NOMO-1 treated with dmso at 0.1 percent for 144 hours (cell line): ENCODE data around the gene OLA1.

Experiments used
- DNase-seq: peaks from one replicate; lab custom pipeline; 2025; ENCODE audit not compliant: unreplicated experiment; lab: John Stamatoyannopoulos, UW

OLA1 gene

GRCh38 chr2:174070281-174070680 is 178.1 kb downstream of the OLA1 start:
- no peak for DNase-seq

- DNase-seq = no peak
Measured at GRCh38 chr2:174067815-174068214, 180.5 kb downstream of the OLA1 start.

DNA sequence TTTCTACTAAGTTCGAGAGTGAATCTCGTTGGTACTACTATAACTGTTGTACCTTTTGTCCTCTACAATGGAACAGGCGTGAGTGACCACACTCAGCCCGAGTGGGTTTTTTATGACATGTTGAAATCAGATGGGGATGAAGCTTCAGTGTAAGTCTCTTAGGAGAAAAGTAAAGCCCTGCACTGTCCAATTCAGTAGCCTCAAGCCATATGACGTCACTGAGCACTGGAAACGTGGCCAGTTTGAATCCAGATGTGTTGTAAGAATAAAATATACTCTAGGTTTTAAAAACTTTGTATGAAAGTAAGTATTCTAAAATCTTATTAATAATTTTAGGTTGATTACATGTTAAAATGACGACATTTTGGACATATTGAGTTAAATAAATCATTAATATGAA is 181.5 kb downstream of the OLA1 start:
- no peak for DNase-seq

DNA sequence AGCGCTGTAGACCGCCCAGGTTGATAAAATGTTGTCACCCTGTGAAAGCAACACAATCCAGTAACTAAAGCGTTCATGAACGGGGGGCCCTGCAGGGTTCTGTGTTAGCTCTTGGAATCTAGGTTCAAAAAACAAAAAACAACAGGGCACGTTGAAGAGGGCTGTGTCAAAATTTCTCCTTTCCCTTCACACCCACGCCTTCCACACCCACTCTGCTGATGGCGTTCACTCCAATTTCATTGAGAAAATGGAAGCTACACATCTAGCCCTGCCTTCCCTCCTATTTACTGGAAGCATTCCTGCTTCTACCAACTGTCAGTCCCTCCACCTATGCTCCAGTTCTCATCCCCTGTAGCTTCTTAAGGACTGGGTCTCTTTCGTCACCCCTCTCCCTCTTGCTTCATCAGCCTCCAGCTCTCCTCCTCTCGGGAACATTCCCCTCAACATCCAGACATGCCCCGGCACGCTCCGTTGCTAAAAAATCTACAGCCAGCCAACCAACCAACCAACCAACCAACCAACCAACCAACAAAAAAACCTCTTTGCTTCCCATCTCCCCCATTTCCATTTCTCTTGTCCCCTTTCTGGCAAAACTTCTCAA is 184.7 kb downstream of the OLA1 start:
- DNase-seq = no peak

DNA sequence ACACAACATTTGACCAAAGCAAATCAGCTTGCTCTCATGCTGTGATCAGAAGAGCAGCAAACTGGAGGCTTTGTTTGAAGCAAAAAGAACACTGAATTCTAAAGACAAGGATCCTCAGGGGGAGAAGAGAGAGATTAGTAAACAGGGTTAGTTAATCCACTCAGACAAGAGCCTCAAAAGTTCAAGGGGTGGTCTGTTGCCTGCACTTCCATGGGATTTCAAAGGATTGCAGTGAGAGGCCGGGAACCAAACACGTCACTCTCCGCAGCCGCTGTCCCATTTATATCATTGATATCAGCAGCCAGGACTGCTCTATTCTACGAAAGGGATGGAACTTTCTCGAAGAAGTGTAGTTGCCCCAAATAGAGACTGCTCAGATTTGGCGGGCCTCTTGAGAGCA is 185.4 kb downstream of the OLA1 start:
- no peak for DNase-seq

DNA sequence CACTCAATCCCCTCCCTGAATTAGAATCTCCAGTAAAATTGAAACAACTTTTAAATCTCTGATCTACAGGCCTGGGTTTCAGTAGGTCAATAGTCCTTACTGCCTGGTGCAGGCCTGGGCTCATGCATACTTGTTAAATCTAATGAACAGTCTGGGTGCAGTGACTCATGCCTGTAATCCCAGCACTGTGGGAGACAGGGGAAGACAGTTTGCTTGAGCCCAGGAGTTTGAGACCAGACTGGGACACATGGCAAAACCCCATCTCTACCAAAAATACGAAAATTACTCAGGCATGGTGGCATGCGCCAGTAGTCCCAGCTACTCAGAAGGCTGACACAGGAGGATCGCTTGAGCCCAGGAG is 188.5 kb downstream of the OLA1 start:
- peak; percentile 50 for DNase-seq

- DNase-seq = peak; percentile 50
Measured at GRCh38 chr2:174059178-174059883, 189.0 kb downstream of the OLA1 start.

DNA sequence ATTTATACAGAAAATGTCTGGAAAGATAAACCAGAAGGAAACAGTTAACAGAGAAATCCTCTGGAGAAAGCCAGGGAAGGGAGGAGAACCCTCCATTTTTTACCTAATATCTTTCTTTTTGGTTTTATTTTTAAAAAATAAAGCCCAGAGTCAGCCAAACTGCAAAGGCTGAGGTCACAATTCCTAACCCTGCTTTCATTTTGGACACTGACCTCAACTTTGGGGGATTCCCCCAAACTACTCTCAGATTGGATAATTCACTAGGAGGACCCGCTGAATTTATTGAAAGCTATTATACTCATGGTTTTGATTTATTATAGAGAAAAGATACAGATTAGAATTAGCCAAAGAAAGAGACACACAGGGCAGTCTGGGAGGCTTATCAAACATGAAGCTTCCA is 189.9 kb downstream of the OLA1 start:
- no peak for DNase-seq

- no peak for DNase-seq
Measured at GRCh38 chr2:174058026-174058425, 190.3 kb downstream of the OLA1 start.

GRCh38 chr2:174054926-174055325 is 193.4 kb downstream of the OLA1 start:
- DNase-seq = no peak

- no peak for DNase-seq
Measured at GRCh38 chr2:174053355-174054151, 194.8 kb downstream of the OLA1 start.

DNA sequence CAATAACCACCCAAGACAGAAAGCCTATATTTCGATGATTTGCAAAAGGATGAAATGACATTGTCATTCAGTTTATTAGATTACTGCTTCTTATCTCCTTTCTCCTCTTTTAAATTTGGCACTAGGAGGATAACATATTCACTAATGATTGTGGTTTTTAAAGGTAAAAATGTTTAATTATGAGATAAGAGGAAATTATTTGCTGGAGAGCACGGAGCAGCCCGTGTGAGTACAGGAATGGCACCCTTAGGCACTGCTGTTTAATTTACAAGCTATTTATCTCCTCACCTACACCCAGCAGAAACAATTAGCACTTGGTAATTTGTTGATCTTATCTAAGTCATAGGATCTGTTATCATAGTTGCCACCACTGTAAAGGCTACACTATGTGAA is 195.8 kb downstream of the OLA1 start:
- no peak for DNase-seq

DNA sequence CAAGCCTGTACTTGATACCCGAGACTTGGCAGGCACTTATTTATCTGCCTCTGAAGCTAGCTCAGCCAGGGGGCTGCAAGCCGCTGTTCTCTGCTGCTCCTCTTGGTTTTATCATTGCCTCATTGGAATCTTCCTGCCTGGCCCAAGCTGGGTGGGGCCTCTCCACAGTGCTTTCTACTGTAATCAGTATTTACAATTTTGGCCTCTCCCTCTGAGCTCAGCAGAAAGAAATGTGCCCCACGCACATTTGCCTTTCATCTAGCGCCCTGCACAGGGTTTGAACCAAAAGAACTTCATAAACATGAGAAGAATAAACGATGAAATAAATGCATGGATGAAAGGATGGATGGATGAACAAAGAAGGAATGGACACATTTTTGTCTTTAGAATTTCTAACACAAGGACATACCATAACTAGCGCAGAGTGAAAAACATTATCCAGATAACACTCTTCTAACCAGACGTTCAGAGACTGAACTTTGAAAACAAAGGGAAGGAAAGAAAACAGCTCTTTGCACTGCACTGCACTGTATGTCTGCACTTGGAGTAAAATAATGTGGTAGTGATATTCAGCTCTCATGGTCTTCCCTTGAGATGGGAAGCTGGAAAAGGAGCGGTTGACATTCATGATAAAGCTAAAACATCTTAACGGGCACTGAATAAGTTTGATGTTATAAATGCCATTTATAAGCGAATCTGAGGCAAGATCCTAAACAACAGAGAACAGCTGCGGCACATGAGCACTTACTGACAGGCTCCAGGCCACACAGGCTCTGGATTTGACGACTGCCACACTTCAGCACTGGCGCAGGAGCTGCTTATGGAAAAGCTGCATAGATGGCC is 196.4 kb downstream of the OLA1 start:
- DNase-seq = no peak

GRCh38 chr2:174051068-174051467 is 197.3 kb downstream of the OLA1 start:
- no peak for DNase-seq

GRCh38 chr2:174049895-174050294 is 198.4 kb downstream of the OLA1 start:
- no peak for DNase-seq

GRCh38 chr2:174048243-174048642 is 200.1 kb downstream of the OLA1 start:
- no peak for DNase-seq

DNA sequence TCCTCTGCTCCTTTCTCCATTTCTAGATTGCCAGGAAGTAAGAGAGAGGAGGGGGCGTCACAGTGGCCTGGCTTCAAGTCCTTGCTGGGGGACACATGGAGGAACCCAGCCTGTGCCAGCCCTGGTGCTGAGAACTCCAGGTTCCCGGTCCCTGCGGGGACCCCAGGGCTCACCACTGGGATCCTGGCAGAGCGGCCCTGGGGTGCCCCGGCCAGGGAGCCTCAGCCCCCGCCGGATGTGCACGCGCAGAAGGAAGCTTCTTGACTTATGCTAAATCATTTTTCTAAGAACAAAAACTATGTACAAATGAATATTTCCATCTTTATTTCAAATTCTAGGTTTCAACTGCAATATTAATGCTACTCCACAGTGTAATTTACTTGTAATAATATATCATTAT is 200.6 kb downstream of the OLA1 start:
- DNase-seq = no peak

DNA sequence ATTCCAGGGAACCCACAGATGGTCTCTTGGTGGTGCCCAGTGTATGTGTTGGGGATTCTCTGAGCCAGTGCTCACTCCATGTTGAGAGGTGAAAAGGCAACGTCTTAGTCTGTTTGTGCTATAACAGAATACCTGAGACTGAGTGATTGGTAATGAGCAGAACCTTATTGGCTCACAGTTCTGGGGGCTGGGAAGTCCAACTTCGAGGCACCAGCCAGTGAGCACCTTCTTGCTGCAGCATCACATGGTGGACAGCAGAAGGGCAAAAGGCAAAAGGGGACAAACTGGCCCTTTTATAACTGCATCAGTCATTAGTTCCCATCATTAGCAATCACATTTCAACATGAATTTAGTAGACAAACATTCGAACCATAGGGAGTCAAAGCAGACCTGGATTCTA is 202.2 kb downstream of the OLA1 start:
- DNase-seq = no peak

DNA sequence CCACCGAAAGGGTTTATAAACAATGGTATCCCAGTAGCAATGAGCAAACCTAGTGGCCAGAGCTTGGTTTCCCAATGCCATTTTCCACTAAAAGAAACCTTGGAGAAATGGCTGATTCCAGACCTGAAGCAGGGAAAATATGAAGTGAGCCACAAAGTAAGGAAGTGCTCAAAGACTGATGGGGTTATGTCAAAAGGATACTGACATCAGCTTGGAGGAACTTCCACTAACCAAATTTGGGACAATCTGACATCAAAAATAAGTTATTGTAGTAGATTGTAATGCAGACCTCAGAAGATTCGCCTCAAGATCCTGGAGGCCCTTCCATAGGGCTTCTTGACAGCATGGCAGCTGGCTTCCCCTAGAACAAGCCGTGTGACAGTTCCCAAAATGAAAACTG is 203.8 kb downstream of the OLA1 start:
- no peak for DNase-seq

DNA sequence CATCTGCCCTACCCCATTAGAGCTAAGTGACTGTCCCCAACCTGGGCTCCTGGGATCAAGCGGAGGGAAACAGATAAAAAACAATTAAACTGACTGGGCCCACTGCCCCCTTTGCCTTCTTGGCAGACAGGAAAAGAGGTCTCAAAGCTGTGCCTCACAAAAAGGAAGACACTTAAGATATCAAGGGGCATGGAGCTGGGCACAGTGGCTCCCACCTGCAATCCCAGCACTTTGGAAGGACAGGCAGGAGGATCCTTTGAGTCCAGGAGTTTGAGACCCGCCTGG is 208.0 kb downstream of the OLA1 start:
- no peak for DNase-seq

DNA sequence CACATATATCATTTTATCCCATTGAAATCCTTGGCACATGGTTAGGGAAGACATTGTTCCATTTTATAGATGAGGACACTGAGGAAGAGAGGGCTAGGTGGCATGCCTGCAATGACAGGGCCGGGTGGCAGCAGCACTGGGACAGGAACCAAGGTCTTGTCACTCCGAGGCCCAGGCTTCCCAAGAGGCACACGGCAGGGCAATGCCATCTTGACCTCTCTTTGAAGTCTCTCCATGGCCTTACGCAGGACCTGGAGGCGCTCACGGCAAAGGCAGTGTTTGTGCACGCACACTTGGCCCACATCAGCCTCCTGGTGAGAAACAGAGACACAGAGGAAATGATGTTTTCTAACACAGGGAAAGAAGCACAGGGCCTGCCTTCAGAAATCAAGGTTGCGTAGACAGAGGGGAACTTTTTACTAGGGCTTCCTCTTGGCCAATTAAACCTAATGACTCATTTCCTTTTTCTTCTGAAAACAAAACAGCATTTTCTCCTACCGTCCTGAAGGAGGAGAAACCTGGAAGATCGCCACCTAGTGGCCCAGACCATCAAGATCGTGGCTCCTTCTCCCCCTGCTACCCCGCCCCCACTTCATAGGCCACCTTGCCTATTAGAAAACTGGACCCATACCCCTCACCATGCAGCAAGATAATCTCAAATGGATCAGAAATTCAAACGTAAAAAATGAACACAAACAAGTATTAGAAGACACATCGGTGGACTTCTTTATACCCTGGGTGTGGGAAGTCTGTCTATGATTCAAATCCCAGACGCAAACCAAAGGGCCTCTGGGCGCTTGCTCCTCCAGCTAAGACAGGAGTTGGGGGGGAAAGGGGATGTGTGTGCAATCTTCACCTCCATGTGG is 208.5 kb downstream of the OLA1 start:
- peak; percentile 93 for DNase-seq
